Stimulated activated CD4-positive, alpha-beta T cell treated with anti-CD3 and anti-CD28 coated beads, TNF-alpha, amount 100 ng/mL, for 48 hours (primary cell): Measurements from ENCODE around the gene POLN.

ENCODE experiments used
- DNase-seq, 3 donors: peaks; one replicate each; pipeline ENCODE4 v3.0.0-alpha.2; 2020; ENCODE audit warnings: low read depth in 3 of 3

The POLN gene

GRCh38 chr4:2263926-2264321 is 22.0 kb upstream of the POLN start:
- no peak for DNase-seq

- DNase-seq, result no peak
Observed at GRCh38 chr4:2262944-2263250, 21.0 kb upstream of the POLN start.

GRCh38 chr4:2262145-2262943 is 20.4 kb upstream of the POLN start:
- peak; percentile 92 to 97 (median 95) for DNase-seq

GRCh38 chr4:2261853-2262144 is 19.9 kb upstream of the POLN start, which contains the start of gene MXD4:
Gene MXD4, minus strand, starts transcription at chr4:2262109. Its CDS starts 129 bp downstream, at chr4:2261980.
- no peak for DNase-seq

- peak; percentile 14 to 55 (median 17) for DNase-seq
Observed at GRCh38 chr4:2261110-2261852, 19.4 kb upstream of the POLN start.

- no peak for DNase-seq
Observed at GRCh38 chr4:2260344-2261109, 18.6 kb upstream of the POLN start.

GRCh38 chr4:2259541-2260343 is 17.8 kb upstream of the POLN start:
- DNase-seq, result no peak

GRCh38 chr4:2259036-2259540 is 17.2 kb upstream of the POLN start:
- no peak for DNase-seq

GRCh38 chr4:2258091-2259035 is 16.4 kb upstream of the POLN start:
- DNase-seq, result no peak

GRCh38 chr4:2257361-2258081 is 15.6 kb upstream of the POLN start:
- DNase-seq, result no peak

GRCh38 chr4:2256781-2257191 is 14.9 kb upstream of the POLN start:
- no peak for DNase-seq

GRCh38 chr4:2256156-2256731 is 14.3 kb upstream of the POLN start:
- DNase-seq, result no peak

GRCh38 chr4:2255501-2256155 is 13.7 kb upstream of the POLN start:
- DNase-seq, result no peak

GRCh38 chr4:2254665-2255500 is 13.0 kb upstream of the POLN start:
- no peak for DNase-seq

GRCh38 chr4:2253160-2254084 is 11.5 kb upstream of the POLN start:
- no peak for DNase-seq

GRCh38 chr4:2252530-2253091 is 10.7 kb upstream of the POLN start:
- DNase-seq, result no peak
